ENCODE data around the gene RADX. TPM values are rescaled to one million over a fixed set of nuclear protein-coding genes. Genes with fewer than 3 reads are reported as not detected.

The RADX gene
- total RNA-seq, 1 experiment from 2014 or later, result 2.2 TPM

- Mint-ChIP-seq H3K4me1 (ENCODE audit: low read depth, unreplicated experiment) (peaks cover 6% of the 10 kb centered on the region), H3K36me3 (ENCODE audit: insufficient read depth, unreplicated experiment) (no peaks in the 10 kb centered on the region), H3K9me3 (ENCODE audit: unreplicated experiment) (no peaks in the 10 kb centered on the region), H3K27me3 (ENCODE audit: insufficient read depth, unreplicated experiment) (no peaks in the 10 kb centered on the region), H3K27ac (ENCODE audit: unreplicated experiment) (no peak overlapping the region), H3K4me3 (ENCODE audit: unreplicated experiment) (no peak overlapping the region)
- H3K4me3 ChIP-seq (ENCODE audit: low read depth, low read length), result no peak overlapping the region
- no peak for DNase-seq
- intact Hi-C loops (cut with micrococcal nuclease; ENCODE audit: unreplicated experiment), result no loop called here
- H3K4me1 ChIP-seq, result no peaks in the 10 kb centered on the region
- POLR2A ChIA-PET, result no interaction called here
- CTCF ChIA-PET, result no interaction called here
- no TSS peak for BruUV-seq (replicated peaks)
- H3K9me3 ChIP-seq, result no peaks in the 10 kb centered on the region
- no peaks in the 10 kb centered on the region for H3K36me3 ChIP-seq (ENCODE audit: control insufficient read depth, insufficient read depth, low read length)
- no peaks in the 10 kb centered on the region for H3K27me3 ChIP-seq (replicated peaks; ENCODE audit: control insufficient read depth, insufficient read depth, low read length)
- TF ChIP-seq, protein P1, sequence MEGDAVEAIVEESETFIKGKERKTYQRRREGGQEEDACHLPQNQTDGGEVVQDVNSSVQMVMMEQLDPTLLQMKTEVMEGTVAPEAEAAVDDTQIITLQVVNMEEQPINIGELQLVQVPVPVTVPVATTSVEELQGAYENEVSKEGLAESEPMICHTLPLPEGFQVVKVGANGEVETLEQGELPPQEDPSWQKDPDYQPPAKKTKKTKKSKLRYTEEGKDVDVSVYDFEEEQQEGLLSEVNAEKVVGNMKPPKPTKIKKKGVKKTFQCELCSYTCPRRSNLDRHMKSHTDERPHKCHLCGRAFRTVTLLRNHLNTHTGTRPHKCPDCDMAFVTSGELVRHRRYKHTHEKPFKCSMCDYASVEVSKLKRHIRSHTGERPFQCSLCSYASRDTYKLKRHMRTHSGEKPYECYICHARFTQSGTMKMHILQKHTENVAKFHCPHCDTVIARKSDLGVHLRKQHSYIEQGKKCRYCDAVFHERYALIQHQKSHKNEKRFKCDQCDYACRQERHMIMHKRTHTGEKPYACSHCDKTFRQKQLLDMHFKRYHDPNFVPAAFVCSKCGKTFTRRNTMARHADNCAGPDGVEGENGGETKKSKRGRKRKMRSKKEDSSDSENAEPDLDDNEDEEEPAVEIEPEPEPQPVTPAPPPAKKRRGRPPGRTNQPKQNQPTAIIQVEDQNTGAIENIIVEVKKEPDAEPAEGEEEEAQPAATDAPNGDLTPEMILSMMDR (IDR thresholded peaks at IDR 0.05; ENCODE audit: insufficient read depth in 1 of 2, low read depth in 1 of 2, low read length in 1 of 2, severe bottlenecking in 1 of 2, unreplicated experiment in 1 of 2), result no peak
Measured at GRCh38 chrX:106672527-106672926, 60.7 kb downstream of the RADX start.

DNA sequence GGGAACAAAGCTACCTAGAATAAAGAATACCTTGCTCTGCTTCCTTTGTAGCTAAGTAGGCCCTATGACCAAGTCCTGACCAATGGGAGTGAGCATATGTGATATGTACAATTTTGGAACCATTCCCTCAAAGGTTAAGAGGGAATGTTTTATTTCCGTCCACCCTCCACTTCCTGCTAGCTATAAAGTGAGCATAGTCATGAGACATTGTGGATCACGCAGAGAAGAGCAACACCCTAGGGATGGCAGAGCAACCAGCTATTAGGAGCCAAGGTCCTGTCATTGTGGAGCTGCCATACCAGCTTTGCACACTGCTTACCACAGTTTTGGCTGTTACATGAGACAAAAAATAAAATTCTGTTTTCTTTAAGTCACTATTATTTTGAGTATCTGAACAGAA is 68.9 kb downstream of the RADX start:
- no peaks in the 10 kb centered on the region for H3K27me3 Mint-ChIP-seq (ENCODE audit: insufficient read depth, unreplicated experiment)
- no peaks in the 10 kb centered on the region for H3K9me3 Mint-ChIP-seq (ENCODE audit: unreplicated experiment)
- no peak overlapping the region for H3K27ac Mint-ChIP-seq (ENCODE audit: unreplicated experiment)
- Histone ChIP-seq H3K9me3 (no peaks in the 10 kb centered on the region), H3K36me3 (ENCODE audit: control insufficient read depth, insufficient read depth, low read length) (no peaks in the 10 kb centered on the region), H3K27me3 (replicated peaks; ENCODE audit: control insufficient read depth, insufficient read depth, low read length) (no peaks in the 10 kb centered on the region), H3K4me1 (no peaks in the 10 kb centered on the region), H3K4me3 (ENCODE audit: low read depth, low read length) (no peak overlapping the region)
- TF ChIP-seq, protein P1 (IDR thresholded peaks at IDR 0.05; ENCODE audit: insufficient read depth in 1 of 2, low read depth in 1 of 2, low read length in 1 of 2, severe bottlenecking in 1 of 2, unreplicated experiment in 1 of 2), result no peak
- H3K4me3 Mint-ChIP-seq (ENCODE audit: unreplicated experiment), result no peak overlapping the region
- H3K4me1 Mint-ChIP-seq (ENCODE audit: low read depth, unreplicated experiment), result no peaks in the 10 kb centered on the region
- CTCF ChIA-PET, result no interaction called here
- intact Hi-C loops (cut with micrococcal nuclease; ENCODE audit: unreplicated experiment), result no loop called here
- no peak for DNase-seq
- BruUV-seq (replicated peaks), result no TSS peak
- no peaks in the 10 kb centered on the region for H3K36me3 Mint-ChIP-seq (ENCODE audit: insufficient read depth, unreplicated experiment)
- POLR2A ChIA-PET, result no interaction called here

DNA sequence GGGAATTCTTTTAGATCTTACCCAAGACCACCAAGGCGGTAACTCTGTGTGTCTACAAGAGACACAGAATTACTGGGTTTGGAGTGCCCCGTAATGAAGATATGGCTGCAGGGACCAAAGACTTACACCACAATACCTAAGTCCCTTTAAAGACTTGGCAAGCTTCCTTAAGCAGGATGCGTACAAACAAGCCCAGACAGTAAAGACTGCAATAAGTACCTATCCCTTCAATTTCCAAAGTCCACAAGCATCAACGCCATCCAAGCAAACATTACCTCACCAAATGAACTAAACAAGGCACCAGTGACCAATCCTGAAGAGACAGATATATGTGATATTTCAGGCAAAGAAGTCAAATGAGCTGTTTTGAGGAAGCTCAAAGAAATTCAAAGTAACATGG is 72.4 kb downstream of the RADX start:
- no peaks in the 10 kb centered on the region for H3K9me3 Mint-ChIP-seq (ENCODE audit: unreplicated experiment)
- Histone ChIP-seq H3K4me3 (ENCODE audit: low read depth, low read length) (no peak overlapping the region), H3K9me3 (no peaks in the 10 kb centered on the region), H3K36me3 (ENCODE audit: control insufficient read depth, insufficient read depth, low read length) (no peaks in the 10 kb centered on the region), H3K27me3 (replicated peaks; ENCODE audit: control insufficient read depth, insufficient read depth, low read length) (no peaks in the 10 kb centered on the region), H3K4me1 (no peaks in the 10 kb centered on the region)
- no peak overlapping the region for H3K4me3 Mint-ChIP-seq (ENCODE audit: unreplicated experiment)
- H3K4me1 Mint-ChIP-seq (ENCODE audit: low read depth, unreplicated experiment), result no peaks in the 10 kb centered on the region
- H3K27ac Mint-ChIP-seq (ENCODE audit: unreplicated experiment), result no peak overlapping the region
- no TSS peak for BruUV-seq (replicated peaks)
- TF ChIP-seq, protein P1 (IDR thresholded peaks at IDR 0.05; ENCODE audit: insufficient read depth in 1 of 2, low read depth in 1 of 2, low read length in 1 of 2, severe bottlenecking in 1 of 2, unreplicated experiment in 1 of 2), result no peak
- ChIA-PET CTCF (no interaction called here), POLR2A (no interaction called here)
- no peaks in the 10 kb centered on the region for H3K36me3 Mint-ChIP-seq (ENCODE audit: insufficient read depth, unreplicated experiment)
- DNase-seq, result no peak
- intact Hi-C loops (cut with micrococcal nuclease; ENCODE audit: unreplicated experiment), result no loop called here
- no peaks in the 10 kb centered on the region for H3K27me3 Mint-ChIP-seq (ENCODE audit: insufficient read depth, unreplicated experiment)

All from Caco-2 (cell line).